ENCODE data around the gene AKT3. TPM values are rescaled to one million over a fixed set of nuclear protein-coding genes. Genes with fewer than 3 reads are reported as not detected.

AKT3 gene
- total RNA-seq, 2 experiments from 2014 or later, result 63.3 to 78.2 TPM

DNA sequence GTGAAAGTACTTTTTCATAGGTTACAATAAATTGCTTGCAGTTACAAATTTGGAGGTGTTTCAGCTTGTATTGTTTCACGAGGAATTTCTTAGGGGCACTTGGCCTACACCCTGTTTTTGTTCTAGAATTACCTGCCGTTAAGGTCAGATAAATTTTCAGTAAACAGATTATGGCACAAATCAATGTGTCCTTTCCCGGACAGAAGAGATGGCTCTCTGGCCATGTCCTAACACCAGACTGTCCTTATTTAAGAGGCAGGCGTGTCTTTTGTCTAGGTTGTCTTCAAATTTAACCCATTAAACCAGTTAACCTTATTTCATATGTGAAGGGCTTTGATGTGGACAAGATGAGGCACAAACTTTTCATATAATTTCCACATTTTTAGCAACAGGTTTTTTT, 350.8 kb downstream of the AKT3 start:
- ATAC-seq (ENCODE audit: low read depth) (no peak), DNase-seq (no peak)
- H3K27ac Mint-ChIP-seq, result no peak overlapping the region
- POLR2A ChIA-PET, result no interaction called here
- no peaks in the 10 kb centered on the region for H3K27me3 Mint-ChIP-seq
- peaks cover 1% of the 10 kb centered on the region for H3K4me1 Mint-ChIP-seq
- no peak overlapping the region for H3K4me3 Mint-ChIP-seq
- H3K9me3 Mint-ChIP-seq, result no peaks in the 10 kb centered on the region
- H3K36me3 Mint-ChIP-seq, result peaks cover 10% of the 10 kb centered on the region

DNA sequence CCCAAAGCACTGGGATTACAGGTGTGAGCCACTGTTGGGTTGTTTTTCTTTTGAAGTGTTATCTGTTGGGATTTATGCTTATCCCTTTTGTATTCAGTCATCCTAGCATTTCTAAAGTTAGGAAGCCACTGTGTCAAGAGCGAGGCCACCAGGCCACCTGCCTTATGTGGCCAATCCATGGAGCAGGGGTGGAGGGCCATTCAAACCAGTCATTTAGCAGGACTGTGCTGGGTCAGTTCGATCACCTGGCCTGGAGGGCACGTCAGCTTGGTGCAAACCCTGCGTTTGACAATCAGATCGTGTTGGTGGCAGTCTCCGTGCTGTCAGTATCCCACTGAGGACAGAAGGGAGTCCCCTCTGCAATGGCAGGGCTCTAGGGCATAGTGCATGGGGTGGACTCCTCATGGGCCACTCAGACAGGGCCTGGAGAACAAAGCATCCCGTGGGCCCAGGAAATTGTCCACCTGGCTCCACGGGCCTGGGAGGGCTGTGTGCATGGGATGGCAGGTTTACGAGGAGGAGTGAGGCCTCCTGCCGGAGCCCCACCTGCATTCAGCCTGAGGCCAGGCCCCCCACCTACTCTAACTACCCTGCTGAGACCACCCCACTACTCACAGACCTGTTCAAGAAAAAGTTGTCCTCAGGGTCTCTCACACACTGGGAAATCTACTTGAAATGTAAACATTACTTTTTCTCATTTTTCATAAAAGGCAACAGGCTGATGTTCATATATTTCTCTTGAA, 351.9 kb downstream of the AKT3 start:
- Mint-ChIP-seq H3K9me3 (no peaks in the 10 kb centered on the region), H3K4me1 (peaks cover 1% of the 10 kb centered on the region), H3K36me3 (peaks cover 10% of the 10 kb centered on the region), H3K27me3 (no peaks in the 10 kb centered on the region), H3K4me3 (no peak overlapping the region), H3K27ac (no peak overlapping the region)
- POLR2A ChIA-PET, result no interaction called here
- DNase-seq (no peak), ATAC-seq (ENCODE audit: low read depth) (no peak)

DNA sequence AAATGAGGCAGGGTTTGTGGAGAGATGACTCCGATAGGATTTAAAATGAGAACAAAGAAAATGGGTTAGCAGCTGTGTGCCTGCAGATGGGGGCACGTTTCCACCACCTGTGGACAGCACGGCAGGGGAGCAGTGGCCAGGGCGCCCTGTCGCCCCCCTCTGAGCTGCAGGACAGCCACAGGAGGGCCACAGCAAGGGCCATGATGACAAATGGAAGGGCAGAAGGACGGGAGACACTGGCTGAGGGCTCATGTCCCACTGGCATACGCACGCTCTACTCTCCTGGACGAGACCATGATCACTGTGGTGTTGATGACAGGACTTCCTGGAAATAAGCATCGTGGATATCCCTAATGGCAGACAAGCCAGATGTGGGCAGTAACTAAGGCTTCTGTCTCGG, 353.2 kb downstream of the AKT3 start:
- DNase-seq (no peak), ATAC-seq (ENCODE audit: low read depth) (no peak)
- H3K27ac Mint-ChIP-seq, result no peak overlapping the region
- H3K9me3 Mint-ChIP-seq, result no peaks in the 10 kb centered on the region
- H3K4me1 Mint-ChIP-seq, result peaks cover 1% of the 10 kb centered on the region
- no peak overlapping the region for H3K4me3 Mint-ChIP-seq
- H3K36me3 Mint-ChIP-seq, result peaks cover 6% of the 10 kb centered on the region
- no peaks in the 10 kb centered on the region for H3K27me3 Mint-ChIP-seq
- POLR2A ChIA-PET, result no interaction called here

- Mint-ChIP-seq H3K4me1 (peaks cover 1% of the 10 kb centered on the region), H3K27ac (peak overlapping the region; percentile 5), H3K9me3 (no peaks in the 10 kb centered on the region), H3K27me3 (no peaks in the 10 kb centered on the region), H3K4me3 (no peak overlapping the region), H3K36me3 (peaks cover 6% of the 10 kb centered on the region)
- POLR2A ChIA-PET, result no interaction called here
- no peak for ATAC-seq (ENCODE audit: low read depth)
- DNase-seq, result no peak
These were observed 353.8 kb downstream of the AKT3 start for GRCh38 chr1:243496187-243496646.

- peak; percentile 39 for ATAC-seq (ENCODE audit: low read depth)
- no peaks in the 10 kb centered on the region for H3K27me3 Mint-ChIP-seq
- H3K36me3 Mint-ChIP-seq, result peaks cover 2% of the 10 kb centered on the region
- no peak for DNase-seq
- H3K9me3 Mint-ChIP-seq, result no peaks in the 10 kb centered on the region
- POLR2A ChIA-PET, result no interaction called here
- H3K4me1 Mint-ChIP-seq, result peaks cover 1% of the 10 kb centered on the region
- no peak overlapping the region for H3K4me3 Mint-ChIP-seq
- peak overlapping the region; percentile 5 for H3K27ac Mint-ChIP-seq
These were observed 354.4 kb downstream of the AKT3 start for GRCh38 chr1:243495442-243496186.

- Mint-ChIP-seq H3K27ac (no peak overlapping the region), H3K4me1 (peaks cover 1% of the 10 kb centered on the region), H3K4me3 (no peak overlapping the region), H3K9me3 (no peaks in the 10 kb centered on the region), H3K27me3 (no peaks in the 10 kb centered on the region), H3K36me3 (peaks cover 2% of the 10 kb centered on the region)
- POLR2A ChIA-PET, result no interaction called here
- no peak for DNase-seq
- no peak for ATAC-seq (ENCODE audit: low read depth)
These were observed 355.2 kb downstream of the AKT3 start for GRCh38 chr1:243494741-243495431.

GRCh38 chr1:243493156-243494129, 356.6 kb downstream of the AKT3 start:
- DNase-seq (no peak), ATAC-seq (ENCODE audit: low read depth) (no peak)
- H3K4me1 Mint-ChIP-seq, result peaks cover 1% of the 10 kb centered on the region
- no peak overlapping the region for H3K4me3 Mint-ChIP-seq
- POLR2A ChIA-PET, result no interaction called here
- no peak overlapping the region for H3K27ac Mint-ChIP-seq
- H3K27me3 Mint-ChIP-seq, result no peaks in the 10 kb centered on the region
- no peaks in the 10 kb centered on the region for H3K9me3 Mint-ChIP-seq
- H3K36me3 Mint-ChIP-seq, result peaks cover 4% of the 10 kb centered on the region

GRCh38 chr1:243490748-243491686, 359.0 kb downstream of the AKT3 start:
- DNase-seq (no peak), ATAC-seq (ENCODE audit: low read depth) (no peak)
- H3K36me3 Mint-ChIP-seq, result peaks cover 4% of the 10 kb centered on the region
- no peaks in the 10 kb centered on the region for H3K9me3 Mint-ChIP-seq
- no peak overlapping the region for H3K4me3 Mint-ChIP-seq
- no peaks in the 10 kb centered on the region for H3K27me3 Mint-ChIP-seq
- peaks cover 1% of the 10 kb centered on the region for H3K4me1 Mint-ChIP-seq
- H3K27ac Mint-ChIP-seq, result no peak overlapping the region
- POLR2A ChIA-PET, result interaction anchor here (0.5 kb wide), 1 partner anchor 345 kb away, joined by 3 read pairs; no protein-coding TSS in a partner anchor

DNA sequence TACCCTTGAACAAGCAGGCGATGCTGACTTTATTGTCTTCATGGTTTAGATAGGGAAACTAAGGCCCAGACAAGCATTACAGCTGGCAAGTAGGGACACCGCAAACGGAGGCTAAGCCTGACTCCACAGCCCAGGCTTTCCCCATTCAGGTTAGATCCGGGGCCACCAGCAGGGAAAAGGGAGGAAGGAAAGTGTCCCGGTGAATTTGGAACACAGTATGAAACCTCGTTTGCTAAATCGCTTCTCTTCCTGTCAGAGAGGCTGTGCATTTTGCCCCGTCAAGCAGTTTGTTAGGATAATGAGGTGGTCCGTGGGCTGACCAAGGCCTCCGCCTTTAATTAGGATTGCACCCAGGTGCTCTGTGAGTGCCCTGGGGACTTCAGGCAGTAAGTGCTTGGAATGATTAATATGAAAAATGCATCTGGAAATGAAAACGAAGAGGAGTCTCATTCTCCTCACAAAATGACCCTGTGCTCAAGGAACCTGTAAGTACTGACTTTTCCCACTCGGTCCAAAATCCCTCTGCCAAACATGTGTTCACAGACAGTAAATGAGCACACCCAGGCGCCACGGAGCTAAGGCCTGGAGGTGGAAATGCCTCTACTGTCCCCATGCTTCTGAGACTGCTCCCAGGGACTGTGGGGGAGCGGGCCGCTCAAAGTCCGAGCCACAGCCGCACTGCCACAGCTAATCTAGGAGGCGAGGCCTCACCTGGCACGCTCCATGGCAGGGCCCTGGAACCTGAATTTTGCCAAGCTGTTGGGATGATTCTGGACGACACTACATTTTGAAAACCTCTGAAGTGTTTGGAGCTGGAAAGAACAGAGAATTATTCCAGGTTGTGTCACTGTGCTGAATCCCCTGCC, 360.1 kb downstream of the AKT3 start:
- no peak overlapping the region for H3K27ac Mint-ChIP-seq
- no peaks in the 10 kb centered on the region for H3K9me3 Mint-ChIP-seq
- no peaks in the 10 kb centered on the region for H3K27me3 Mint-ChIP-seq
- no peak overlapping the region for H3K4me3 Mint-ChIP-seq
- peaks cover 4% of the 10 kb centered on the region for H3K36me3 Mint-ChIP-seq
- DNase-seq (no peak), ATAC-seq (ENCODE audit: low read depth) (no peak)
- H3K4me1 Mint-ChIP-seq, result no peaks in the 10 kb centered on the region
- POLR2A ChIA-PET, result no interaction called here

DNA sequence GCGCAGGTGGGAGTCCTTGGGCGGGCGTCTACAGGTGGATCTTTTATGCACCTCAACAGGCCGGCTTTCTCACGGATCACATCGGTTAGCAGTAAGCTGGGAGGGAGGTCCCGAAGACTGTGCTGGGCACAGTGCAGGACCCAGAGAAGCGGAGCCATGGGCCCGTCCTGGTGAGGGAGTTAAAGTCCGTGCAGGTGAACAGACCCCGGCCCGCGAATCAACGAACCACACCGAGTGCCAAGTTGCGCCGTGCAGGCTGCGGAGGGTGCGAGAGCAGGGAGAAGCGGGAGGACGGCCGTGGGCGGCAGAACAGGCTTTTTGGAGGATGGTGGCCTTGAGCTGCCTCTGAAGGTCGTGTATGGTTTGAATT, 360.9 kb downstream of the AKT3 start:
- no peaks in the 10 kb centered on the region for H3K4me1 Mint-ChIP-seq
- ATAC-seq (ENCODE audit: low read depth) (no peak), DNase-seq (no peak)
- no peak overlapping the region for H3K4me3 Mint-ChIP-seq
- POLR2A ChIA-PET, result no interaction called here
- no peak overlapping the region for H3K27ac Mint-ChIP-seq
- H3K9me3 Mint-ChIP-seq, result no peaks in the 10 kb centered on the region
- H3K36me3 Mint-ChIP-seq, result peaks cover 4% of the 10 kb centered on the region
- H3K27me3 Mint-ChIP-seq, result no peaks in the 10 kb centered on the region

- no peaks in the 10 kb centered on the region for H3K9me3 Mint-ChIP-seq
- peaks cover under 1% of the 10 kb centered on the region for H3K4me1 Mint-ChIP-seq
- H3K36me3 Mint-ChIP-seq, result peaks cover 4% of the 10 kb centered on the region
- no peaks in the 10 kb centered on the region for H3K27me3 Mint-ChIP-seq
- no peak overlapping the region for H3K27ac Mint-ChIP-seq
- POLR2A ChIA-PET, result no interaction called here
- DNase-seq, result no peak
- ATAC-seq (ENCODE audit: low read depth), result no peak
- H3K4me3 Mint-ChIP-seq, result no peak overlapping the region
These were observed 361.4 kb downstream of the AKT3 start for GRCh38 chr1:243488459-243489157.
